ENCODE data around the gene NHLRC1.

Gene NHLRC1

GRCh38 chr6:18087396-18088165, 34.9 kb downstream of the NHLRC1 start:
- H3K36me3 ChIP-seq (ENCODE audit: control insufficient read depth, insufficient read depth, low read length), result no peaks in the 10 kb centered on the region; the same call in 1 of the 2 replicates
- H3K9me3 ChIP-seq (ENCODE audit: control insufficient read depth, insufficient read depth, low read length), result peaks cover 9% of the 10 kb centered on the region; the same call in 1 of the 2 replicates
- no peak overlapping the region for H3K9ac ChIP-seq (ENCODE audit: low read depth, low read length)
- H3K27me3 ChIP-seq (ENCODE audit: control insufficient read depth, insufficient read depth, low read length), result no peaks in the 10 kb centered on the region
- H3K27ac ChIP-seq (ENCODE audit: low read depth, low read length), result no peak overlapping the region
- no peak overlapping the region for H3K4me3 ChIP-seq (ENCODE audit: low read depth, low read length)
- no peaks in the 10 kb centered on the region for H3K4me1 ChIP-seq (ENCODE audit: control insufficient read depth, insufficient read depth, low read length)

GRCh38 chr6:18081025-18081668, 41.3 kb downstream of the NHLRC1 start:
- H3K27ac ChIP-seq (ENCODE audit: low read depth, low read length), result no peak overlapping the region

GRCh38 chr6:18080544-18080943, 41.9 kb downstream of the NHLRC1 start:
- Histone ChIP-seq H3K36me3 (ENCODE audit: control insufficient read depth, insufficient read depth, low read length) (no peaks in the 10 kb centered on the region), H3K27me3 (ENCODE audit: control insufficient read depth, insufficient read depth, low read length) (no peaks in the 10 kb centered on the region), H3K4me3 (ENCODE audit: low read depth, low read length) (no peak overlapping the region), H3K4me1 (ENCODE audit: control insufficient read depth, insufficient read depth, low read length) (no peaks in the 10 kb centered on the region), H3K9ac (ENCODE audit: low read depth, low read length) (no peak overlapping the region), H3K27ac (ENCODE audit: low read depth, low read length) (no peak overlapping the region), H3K9me3 (ENCODE audit: control insufficient read depth, insufficient read depth, low read length) (peaks cover 2% of the 10 kb centered on the region; the same call in 1 of the 2 replicates)

More at GRCh38 chr6:18081025-18081668, 41.3 kb downstream of the NHLRC1 start:
- no peaks in the 10 kb centered on the region for H3K4me1 ChIP-seq (ENCODE audit: control insufficient read depth, insufficient read depth, low read length)
- H3K27me3 ChIP-seq (ENCODE audit: control insufficient read depth, insufficient read depth, low read length), result no peaks in the 10 kb centered on the region
- no peak overlapping the region for H3K9ac ChIP-seq (ENCODE audit: low read depth, low read length)
- H3K36me3 ChIP-seq (ENCODE audit: control insufficient read depth, insufficient read depth, low read length), result no peaks in the 10 kb centered on the region
- H3K9me3 ChIP-seq (ENCODE audit: control insufficient read depth, insufficient read depth, low read length), result no peaks in the 10 kb centered on the region
- no peak overlapping the region for H3K4me3 ChIP-seq (ENCODE audit: low read depth, low read length)

- Histone ChIP-seq H3K9ac (ENCODE audit: low read depth, low read length) (no peak overlapping the region), H3K27me3 (ENCODE audit: control insufficient read depth, insufficient read depth, low read length) (no peaks in the 10 kb centered on the region), H3K9me3 (ENCODE audit: control insufficient read depth, insufficient read depth, low read length) (peaks cover 4% of the 10 kb centered on the region; the same call in 1 of the 2 replicates), H3K36me3 (ENCODE audit: control insufficient read depth, insufficient read depth, low read length) (no peaks in the 10 kb centered on the region), H3K4me3 (ENCODE audit: low read depth, low read length) (no peak overlapping the region), H3K4me1 (ENCODE audit: control insufficient read depth, insufficient read depth, low read length) (no peaks in the 10 kb centered on the region), H3K27ac (ENCODE audit: low read depth, low read length) (no peak overlapping the region)
These were observed 43.6 kb downstream of the NHLRC1 start for GRCh38 chr6:18078866-18079265.

- no peaks in the 10 kb centered on the region for H3K4me1 ChIP-seq (ENCODE audit: control insufficient read depth, insufficient read depth, low read length)
- peaks cover 4% of the 10 kb centered on the region; the same call in 1 of the 2 replicates for H3K9me3 ChIP-seq (ENCODE audit: control insufficient read depth, insufficient read depth, low read length)
- no peak overlapping the region for H3K9ac ChIP-seq (ENCODE audit: low read depth, low read length)
- H3K27ac ChIP-seq (ENCODE audit: low read depth, low read length), result no peak overlapping the region
- H3K36me3 ChIP-seq (ENCODE audit: control insufficient read depth, insufficient read depth, low read length), result no peaks in the 10 kb centered on the region
- no peak overlapping the region for H3K4me3 ChIP-seq (ENCODE audit: low read depth, low read length)
- H3K27me3 ChIP-seq (ENCODE audit: control insufficient read depth, insufficient read depth, low read length), result no peaks in the 10 kb centered on the region
These were observed 46.2 kb downstream of the NHLRC1 start for GRCh38 chr6:18076231-18076630.

- no peak overlapping the region for H3K4me3 ChIP-seq (ENCODE audit: low read depth, low read length)
- H3K4me1 ChIP-seq (ENCODE audit: control insufficient read depth, insufficient read depth, low read length), result no peaks in the 10 kb centered on the region
These were observed 49.6 kb downstream of the NHLRC1 start for GRCh38 chr6:18072841-18073240.

GRCh38 chr6:18070486-18070885, 52.0 kb downstream of the NHLRC1 start:
- Histone ChIP-seq H3K9ac (ENCODE audit: low read depth, low read length) (no peak overlapping the region), H3K9me3 (ENCODE audit: control insufficient read depth, insufficient read depth, low read length) (peaks cover 2% of the 10 kb centered on the region; the same call in 1 of the 2 replicates), H3K4me3 (ENCODE audit: low read depth, low read length) (no peak overlapping the region), H3K4me1 (ENCODE audit: control insufficient read depth, insufficient read depth, low read length) (no peaks in the 10 kb centered on the region), H3K27me3 (ENCODE audit: control insufficient read depth, insufficient read depth, low read length) (no peaks in the 10 kb centered on the region), H3K36me3 (ENCODE audit: control insufficient read depth, insufficient read depth, low read length) (no peaks in the 10 kb centered on the region), H3K27ac (ENCODE audit: low read depth, low read length) (no peak overlapping the region)

More at GRCh38 chr6:18072841-18073240, 49.6 kb downstream of the NHLRC1 start:
- Histone ChIP-seq H3K9ac (ENCODE audit: low read depth, low read length) (no peak overlapping the region), H3K27me3 (ENCODE audit: control insufficient read depth, insufficient read depth, low read length) (no peaks in the 10 kb centered on the region), H3K27ac (ENCODE audit: low read depth, low read length) (no peak overlapping the region), H3K9me3 (ENCODE audit: control insufficient read depth, insufficient read depth, low read length) (peaks cover 4% of the 10 kb centered on the region; the same call in 1 of the 2 replicates), H3K36me3 (ENCODE audit: control insufficient read depth, insufficient read depth, low read length) (no peaks in the 10 kb centered on the region)

All from HUES48 (cell line).